PC-9 (cell line): Measurements from ENCODE around the gene TPPP. TPM values are rescaled to one million over a fixed set of nuclear protein-coding genes. Genes with fewer than 3 reads are reported as not detected.

Experiments
- BruUV-seq: library from RNA; stranded (reverse); fragments of 400-500 nt; replicated peaks from 2 replicates; lab custom pipeline; 2021; lab: Mats Ljungman, UMichigan
- CTCF ChIA-PET: fragments of 300-600 bp; sonication (Branson Sonifier 250); formaldehyde crosslinking; loops from one replicate; lab custom pipeline; 2022; ENCODE audit warnings: antibody characterized with exemption; lab: Charles Lee
- POLR2A ChIA-PET: fragments of 300-600 bp; sonication (Branson Sonifier 250); formaldehyde crosslinking; loops from one replicate; lab custom pipeline; 2022; ENCODE audit warnings: antibody characterized with exemption; ENCODE audit not compliant: unreplicated experiment; lab: Charles Lee
- DNase-seq, 2 experiments: peaks; one replicate each; pipeline versions ENCODE4 v3.0.0 to v3.0.0-alpha.2; 2015 to 2022; ENCODE audit warnings: mixed read lengths in 1 of 2
- H2AFZ ChIP-seq: fragments of 200-600 bp; sonication (generic); 2 replicates; pipeline ENCODE4 v1.8.1; 2017; ENCODE audit warnings: antibody characterized with exemption
- H3F3A ChIP-seq: fragments of 200-600 bp; sonication (generic); 2 replicates; pipeline ENCODE4 v1.8.1; 2017; ENCODE audit warnings: antibody characterized with exemption, mild to moderate bottlenecking, low read depth; ENCODE audit not compliant: insufficient read depth
- H3K27ac ChIP-seq: fragments of 200-600 bp; sonication (generic); 2 replicates; pipeline ENCODE4 v1.6.1; 2016; ENCODE audit warnings: mixed run types
- H3K27me3 ChIP-seq: fragments of 200-600 bp; sonication (generic); 2 replicates; pipeline ENCODE4 v1.6.1; 2016; ENCODE audit warnings: low read depth, mixed run types; ENCODE audit not compliant: insufficient read depth
- H3K36me3 ChIP-seq: fragments of 200-600 bp; sonication (generic); 2 replicates; pipeline ENCODE4 v1.6.1; 2016; ENCODE audit warnings: low read depth, mixed run types
- H3K4me1 ChIP-seq: fragments of 200-600 bp; sonication (generic); replicated peaks from 2 replicates; pipeline ENCODE4 v1.6.1; 2016; ENCODE audit warnings: mixed run types; ENCODE audit not compliant: insufficient read depth
- H3K4me2 ChIP-seq: fragments of 200-600 bp; sonication (generic); 2 replicates; pipeline ENCODE4 v1.6.1; 2017; ENCODE audit warnings: mixed run types
- H3K4me3 ChIP-seq: fragments of 200-600 bp; sonication (generic); 2 replicates; pipeline ENCODE4 v1.6.1; 2016; ENCODE audit warnings: mixed run types
- H3K79me2 ChIP-seq: fragments of 200-600 bp; sonication (generic); 2 replicates; pipeline ENCODE4 v1.6.1; 2017; ENCODE audit warnings: low read depth, mixed run types
- H3K9me2 ChIP-seq: fragments of 200-600 bp; sonication (generic); 2 replicates; pipeline ENCODE4 v1.8.1; 2017; ENCODE audit warnings: mild to moderate bottlenecking; ENCODE audit not compliant: insufficient read depth
- H3K9me3 ChIP-seq: fragments of 200-600 bp; sonication (generic); 2 replicates; pipeline ENCODE4 v1.8.1; 2016; ENCODE audit warnings: low read depth; ENCODE audit not compliant: insufficient read depth
- H4K20me1 ChIP-seq: fragments of 200-600 bp; sonication (generic); 2 replicates; pipeline ENCODE4 v1.8.1; 2017; ENCODE audit not compliant: insufficient read depth
- EZH2 ChIP-seq: fragments of 200-600 bp; sonication (generic); IDR thresholded peaks from 2 replicates; pipeline ENCODE4 v1.8.0; 2017; ENCODE audit warnings: antibody characterized with exemption, low read depth
- intact Hi-C: fragments of 100-400 bp; cut with micrococcal nuclease; formaldehyde crosslinking; loops from one replicate; pipeline ENCODE4 v1.10.0; 2022; ENCODE audit not compliant: unreplicated experiment
- total RNA-seq: library from RNA; stranded (reverse); gene quantifications from 2 replicates; pipeline ENCODE4 v1.2.3, GENCODE V29; 2021
- TF ChIP-seq, protein P1 (sequence below): fragments of 200-600 bp; sonication (generic); conservative IDR thresholded peaks from 2 replicates; pipeline ENCODE4 v1.6.1; 2017; ENCODE audit warnings: mixed run types, antibody characterized with exemption, mild to moderate bottlenecking, moderate library complexity

The TPPP gene
- total RNA-seq, 1 experiment from 2014 or later, result 0.17 TPM

DNA sequence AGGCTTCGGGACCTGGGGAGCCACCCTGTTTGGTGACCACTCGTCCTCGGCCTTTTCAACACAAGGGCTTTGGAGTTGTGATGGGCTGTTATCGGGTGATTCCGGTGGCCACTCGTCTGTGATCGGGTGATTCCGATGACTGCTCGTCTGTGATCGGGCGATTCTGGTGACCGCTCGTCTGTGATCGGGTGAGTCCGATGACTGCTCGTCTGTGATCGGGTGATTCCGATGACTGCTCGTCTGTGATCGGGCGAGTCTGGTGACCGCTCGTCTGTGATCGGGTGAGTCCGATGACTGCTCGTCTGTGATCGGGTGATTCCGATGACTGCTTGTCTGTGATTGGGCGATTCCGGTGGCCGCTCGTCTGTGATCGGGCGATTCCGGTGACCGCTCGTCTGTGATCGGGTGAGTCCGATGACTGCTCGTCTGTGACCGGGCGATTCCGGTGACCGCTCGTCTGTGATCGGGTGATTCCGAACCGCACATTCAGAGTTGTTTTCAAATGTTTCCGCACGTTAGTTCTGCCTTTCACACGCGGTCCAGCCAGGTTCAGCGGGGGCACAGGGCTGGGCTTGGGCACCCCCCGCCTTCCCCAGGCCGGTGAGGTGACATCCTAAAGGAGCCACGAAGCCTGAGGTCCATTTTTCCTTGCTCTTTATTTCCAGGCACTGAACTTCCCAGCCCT, 30.3 kb downstream of the TPPP start:
- no peak overlapping the region for H3K27ac ChIP-seq
- no peak overlapping the region for H2AFZ ChIP-seq
- peaks cover 8% of the 10 kb centered on the region; the same call in 1 of the 2 replicates for H3K36me3 ChIP-seq
- H3K9me3 ChIP-seq, result no peaks in the 10 kb centered on the region
- ChIA-PET CTCF (no interaction called here), POLR2A (no interaction called here)
- no peaks in the 10 kb centered on the region for H3K9me2 ChIP-seq
- BruUV-seq, result no TSS peak
- no peaks in the 10 kb centered on the region for H3K4me1 ChIP-seq
- H3K27me3 ChIP-seq, result no peaks in the 10 kb centered on the region
- TF ChIP-seq EZH2, result no peak
- TF ChIP-seq, protein P1, sequence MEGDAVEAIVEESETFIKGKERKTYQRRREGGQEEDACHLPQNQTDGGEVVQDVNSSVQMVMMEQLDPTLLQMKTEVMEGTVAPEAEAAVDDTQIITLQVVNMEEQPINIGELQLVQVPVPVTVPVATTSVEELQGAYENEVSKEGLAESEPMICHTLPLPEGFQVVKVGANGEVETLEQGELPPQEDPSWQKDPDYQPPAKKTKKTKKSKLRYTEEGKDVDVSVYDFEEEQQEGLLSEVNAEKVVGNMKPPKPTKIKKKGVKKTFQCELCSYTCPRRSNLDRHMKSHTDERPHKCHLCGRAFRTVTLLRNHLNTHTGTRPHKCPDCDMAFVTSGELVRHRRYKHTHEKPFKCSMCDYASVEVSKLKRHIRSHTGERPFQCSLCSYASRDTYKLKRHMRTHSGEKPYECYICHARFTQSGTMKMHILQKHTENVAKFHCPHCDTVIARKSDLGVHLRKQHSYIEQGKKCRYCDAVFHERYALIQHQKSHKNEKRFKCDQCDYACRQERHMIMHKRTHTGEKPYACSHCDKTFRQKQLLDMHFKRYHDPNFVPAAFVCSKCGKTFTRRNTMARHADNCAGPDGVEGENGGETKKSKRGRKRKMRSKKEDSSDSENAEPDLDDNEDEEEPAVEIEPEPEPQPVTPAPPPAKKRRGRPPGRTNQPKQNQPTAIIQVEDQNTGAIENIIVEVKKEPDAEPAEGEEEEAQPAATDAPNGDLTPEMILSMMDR, result no peak
- intact Hi-C loops, result no loop called here
- no peaks in the 10 kb centered on the region for H3K79me2 ChIP-seq
- H3F3A ChIP-seq, result peaks cover 18% of the 10 kb centered on the region
- peaks cover 11% of the 10 kb centered on the region; the same call in 1 of the 2 replicates for H4K20me1 ChIP-seq
- H3K4me2 ChIP-seq, result no peak overlapping the region
- no peak overlapping the region for H3K4me3 ChIP-seq
- no peak for DNase-seq

DNA sequence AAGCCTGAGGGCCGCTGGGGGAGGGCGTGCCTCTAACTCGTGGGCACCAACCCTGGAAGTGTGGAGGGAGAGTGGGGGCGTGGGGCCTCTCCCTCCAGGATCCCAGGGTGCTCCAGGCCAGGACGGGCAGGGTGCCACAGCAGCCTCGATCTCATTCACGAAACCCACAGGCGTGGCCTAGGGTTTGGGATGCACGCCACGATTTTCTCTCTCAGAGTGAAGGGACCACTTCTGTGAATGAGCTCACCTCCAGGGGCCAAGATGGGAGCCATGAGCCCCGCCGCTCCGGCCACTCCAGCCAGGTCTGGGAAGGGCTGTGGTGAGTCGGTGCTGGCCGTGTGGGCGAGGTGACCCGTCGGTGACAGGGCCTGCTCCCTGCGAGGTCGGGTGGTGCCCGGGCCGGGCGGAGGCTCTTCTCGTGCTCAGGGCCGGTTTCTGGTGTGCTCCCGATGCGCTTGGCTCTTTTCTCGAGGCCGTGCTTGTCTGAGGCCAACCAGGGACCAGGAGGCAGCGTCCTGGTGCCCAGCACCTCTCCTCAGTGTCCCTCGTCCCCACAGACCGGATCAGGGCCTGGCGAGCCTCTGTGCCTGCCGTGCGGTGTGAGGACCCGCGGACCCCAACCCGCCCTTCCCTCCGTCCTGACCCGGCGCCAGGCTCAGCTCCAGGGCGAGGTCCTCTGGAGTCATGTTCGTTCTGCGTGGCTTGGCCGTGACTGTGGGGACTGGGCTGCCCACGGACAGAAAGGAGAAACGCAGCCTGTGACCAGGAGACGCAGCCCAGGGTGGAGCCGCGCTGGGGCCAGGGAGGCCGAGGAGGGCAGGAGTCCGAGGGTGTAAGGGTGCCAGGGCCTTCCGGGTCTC, 31.0 kb downstream of the TPPP start:
- BruUV-seq, result no TSS peak
- ChIA-PET POLR2A (no interaction called here), CTCF (no interaction called here)
- Histone ChIP-seq H4K20me1 (peaks cover 11% of the 10 kb centered on the region; the same call in 1 of the 2 replicates), H3K79me2 (no peaks in the 10 kb centered on the region), H3K4me2 (no peak overlapping the region), H3F3A (peaks cover 14% of the 10 kb centered on the region), H3K4me1 (no peaks in the 10 kb centered on the region), H3K36me3 (peaks cover 8% of the 10 kb centered on the region; the same call in 1 of the 2 replicates), H2AFZ (no peak overlapping the region), H3K27ac (no peak overlapping the region), H3K4me3 (no peak overlapping the region), H3K27me3 (no peaks in the 10 kb centered on the region), H3K9me2 (no peaks in the 10 kb centered on the region), H3K9me3 (no peaks in the 10 kb centered on the region)
- TF ChIP-seq, protein P1, result no peak
- no peak for TF ChIP-seq EZH2
- DNase-seq, result no peak
- intact Hi-C loops, result no loop called here

DNA sequence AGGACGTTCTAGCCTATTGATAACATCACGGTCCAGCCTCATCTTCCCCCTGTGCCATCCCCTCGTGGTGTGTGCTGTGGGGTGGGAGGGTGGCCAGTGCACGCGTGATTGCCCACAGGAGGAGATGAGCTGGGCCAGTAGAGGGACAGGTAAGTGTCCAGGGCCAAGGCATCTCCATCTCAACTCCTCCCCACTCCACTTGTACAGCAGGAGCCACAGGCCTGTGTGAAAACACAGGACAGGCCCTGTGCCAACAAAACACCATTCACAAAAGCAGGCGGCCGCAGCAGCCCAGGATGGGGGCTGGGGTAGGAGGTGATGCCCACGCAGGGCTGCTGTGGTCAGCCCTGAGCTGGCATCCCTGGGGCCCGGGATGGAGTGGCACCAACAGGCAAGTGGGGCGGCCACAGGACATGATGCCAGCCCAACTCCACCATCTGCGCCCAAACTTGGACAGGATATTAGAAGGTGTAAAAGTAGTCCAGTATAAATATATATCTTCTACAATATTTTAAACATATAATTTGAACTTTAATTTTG, 32.6 kb downstream of the TPPP start:
- CTCF ChIA-PET, result no interaction called here
- no peak for DNase-seq

More for the DNA sequence above, 32.6 kb downstream of the TPPP start:
- Histone ChIP-seq H2AFZ (no peak overlapping the region), H4K20me1 (peaks cover 3% of the 10 kb centered on the region; the same call in 1 of the 2 replicates), H3K79me2 (no peaks in the 10 kb centered on the region), H3K4me3 (no peak overlapping the region), H3K36me3 (peaks cover 13% of the 10 kb centered on the region), H3K4me1 (no peaks in the 10 kb centered on the region), H3K27ac (no peak overlapping the region), H3K9me2 (no peaks in the 10 kb centered on the region), H3K4me2 (no peak overlapping the region), H3K9me3 (no peaks in the 10 kb centered on the region), H3K27me3 (no peaks in the 10 kb centered on the region), H3F3A (peaks cover 3% of the 10 kb centered on the region; the same call in 1 of the 2 replicates)
- intact Hi-C loops, result no loop called here
- POLR2A ChIA-PET, result no interaction called here
- BruUV-seq, result no TSS peak
- no peak for TF ChIP-seq EZH2
- TF ChIP-seq, protein P1, result no peak
